ENCODE data around the gene AKT3. TPM values are rescaled to one million over a fixed set of nuclear protein-coding genes. Genes with fewer than 3 reads are reported as not detected.

AKT3 gene
- total and polyA plus RNA-seq, 2 donors (not counting 1 experiment from before 2014, with no cell fraction given), result 37.8 to 42.0 TPM

DNA sequence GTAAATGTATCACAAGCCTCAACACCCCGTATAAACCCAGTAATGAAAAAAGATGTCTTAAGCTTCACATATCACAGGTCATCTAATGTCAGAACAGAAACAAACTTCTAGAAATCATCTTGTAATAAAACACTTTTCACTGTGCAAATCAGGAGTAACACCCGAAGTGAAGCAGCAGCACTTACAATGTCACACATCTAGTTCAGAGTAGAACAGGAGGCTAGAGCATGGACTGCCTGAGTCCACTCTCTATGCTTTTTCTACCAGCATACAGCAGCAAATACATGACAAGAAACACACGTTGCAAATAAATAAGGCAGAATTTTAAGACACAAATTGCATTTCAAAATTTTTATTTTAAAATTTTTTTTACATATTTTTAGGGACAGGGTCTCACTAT, 57.2 kb downstream of the AKT3 start:
- H3K4me1 ChIP-seq (ENCODE audit: control insufficient read depth, extremely low read depth, insufficient read depth, low read length), result no peaks in the 10 kb centered on the region
- H2AFZ ChIP-seq (ENCODE audit: low read length), result no peak overlapping the region
- no peak overlapping the region for H3K4me3 ChIP-seq (replicated peaks in 1 of 4; ENCODE audit: control extremely low read depth in 1 of 4, insufficient read depth in 1 of 4, low read depth in 3 of 4, low read length in 4 of 4)
- no peaks in the 10 kb centered on the region for H3K79me2 ChIP-seq (ENCODE audit: control insufficient read depth, insufficient read depth, low read length)
- H3K27ac ChIP-seq (ENCODE audit: insufficient read depth, low read length), result no peak overlapping the region
- no peaks in the 10 kb centered on the region for H3K9me3 ChIP-seq (ENCODE audit: control insufficient read depth, insufficient read depth, low read depth, low read length)
- H4K20me1 ChIP-seq (ENCODE audit: control insufficient read depth, extremely low read depth, insufficient read depth, low read length), result no peaks in the 10 kb centered on the region
- TF ChIP-seq, protein P1, sequence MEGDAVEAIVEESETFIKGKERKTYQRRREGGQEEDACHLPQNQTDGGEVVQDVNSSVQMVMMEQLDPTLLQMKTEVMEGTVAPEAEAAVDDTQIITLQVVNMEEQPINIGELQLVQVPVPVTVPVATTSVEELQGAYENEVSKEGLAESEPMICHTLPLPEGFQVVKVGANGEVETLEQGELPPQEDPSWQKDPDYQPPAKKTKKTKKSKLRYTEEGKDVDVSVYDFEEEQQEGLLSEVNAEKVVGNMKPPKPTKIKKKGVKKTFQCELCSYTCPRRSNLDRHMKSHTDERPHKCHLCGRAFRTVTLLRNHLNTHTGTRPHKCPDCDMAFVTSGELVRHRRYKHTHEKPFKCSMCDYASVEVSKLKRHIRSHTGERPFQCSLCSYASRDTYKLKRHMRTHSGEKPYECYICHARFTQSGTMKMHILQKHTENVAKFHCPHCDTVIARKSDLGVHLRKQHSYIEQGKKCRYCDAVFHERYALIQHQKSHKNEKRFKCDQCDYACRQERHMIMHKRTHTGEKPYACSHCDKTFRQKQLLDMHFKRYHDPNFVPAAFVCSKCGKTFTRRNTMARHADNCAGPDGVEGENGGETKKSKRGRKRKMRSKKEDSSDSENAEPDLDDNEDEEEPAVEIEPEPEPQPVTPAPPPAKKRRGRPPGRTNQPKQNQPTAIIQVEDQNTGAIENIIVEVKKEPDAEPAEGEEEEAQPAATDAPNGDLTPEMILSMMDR (conservative IDR thresholded peaks at IDR 0.05 in 1 of 2, IDR thresholded peaks at IDR 0.05 in 1 of 2; ENCODE audit: low read depth in 1 of 2, low read length in 2 of 2), result no peak
- TF ChIP-seq EZH2 (IDR thresholded peaks at IDR 0.05; ENCODE audit: low read length, missing control alignments), result no peak
- no peak overlapping the region for H3K9ac ChIP-seq (ENCODE audit: insufficient read depth, low read length)
- no peaks in the 10 kb centered on the region for H3K36me3 ChIP-seq (ENCODE audit: control insufficient read depth, insufficient read depth, low read length)
- DNase-seq (ENCODE audit: low read depth in 2 of 2), result no peak
- no peak overlapping the region for H3K4me2 ChIP-seq (ENCODE audit: extremely low read depth, insufficient read depth, low read length)
- no peaks in the 10 kb centered on the region for H3K27me3 ChIP-seq (ENCODE audit: control insufficient read depth, insufficient read depth, low read length)

DNA sequence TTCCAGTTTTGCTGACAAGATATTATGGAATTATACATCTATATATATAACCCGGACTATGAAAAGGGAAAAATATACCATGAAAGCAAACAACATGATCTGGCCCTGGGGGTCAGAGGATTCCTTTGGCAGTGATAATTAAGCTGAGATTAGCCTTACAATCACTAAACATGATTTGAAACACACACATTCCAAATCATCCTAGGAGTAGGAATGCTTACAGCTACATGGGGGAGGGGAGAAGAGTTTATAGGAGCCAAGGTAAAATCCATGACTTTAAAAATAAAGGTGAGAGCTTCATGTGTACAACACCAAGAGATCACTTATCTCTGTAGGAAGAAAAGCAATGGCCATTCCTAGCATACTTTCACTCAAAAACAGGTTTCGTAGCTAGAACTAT, 57.6 kb downstream of the AKT3 start:
- H3K27ac ChIP-seq (ENCODE audit: insufficient read depth, low read length), result no peak overlapping the region
- no peaks in the 10 kb centered on the region for H3K27me3 ChIP-seq (ENCODE audit: control insufficient read depth, insufficient read depth, low read length)
- H3K4me3 ChIP-seq (replicated peaks in 1 of 4; ENCODE audit: control extremely low read depth in 1 of 4, insufficient read depth in 1 of 4, low read depth in 3 of 4, low read length in 4 of 4), result no peak overlapping the region
- no peaks in the 10 kb centered on the region for H3K36me3 ChIP-seq (ENCODE audit: control insufficient read depth, insufficient read depth, low read length)
- H2AFZ ChIP-seq (ENCODE audit: low read length), result no peak overlapping the region
- H3K79me2 ChIP-seq (ENCODE audit: control insufficient read depth, insufficient read depth, low read length), result no peaks in the 10 kb centered on the region
- DNase-seq (ENCODE audit: low read depth in 2 of 2), result no peak
- no peaks in the 10 kb centered on the region for H3K9me3 ChIP-seq (ENCODE audit: control insufficient read depth, insufficient read depth, low read depth, low read length)
- H4K20me1 ChIP-seq (ENCODE audit: control insufficient read depth, extremely low read depth, insufficient read depth, low read length), result no peaks in the 10 kb centered on the region
- TF ChIP-seq EZH2 (IDR thresholded peaks at IDR 0.05; ENCODE audit: low read length, missing control alignments), result no peak
- TF ChIP-seq, protein P1 (conservative IDR thresholded peaks at IDR 0.05 in 1 of 2, IDR thresholded peaks at IDR 0.05 in 1 of 2; ENCODE audit: low read depth in 1 of 2, low read length in 2 of 2), result no peak
- no peak overlapping the region for H3K9ac ChIP-seq (ENCODE audit: insufficient read depth, low read length)
- H3K4me2 ChIP-seq (ENCODE audit: extremely low read depth, insufficient read depth, low read length), result no peak overlapping the region
- no peaks in the 10 kb centered on the region for H3K4me1 ChIP-seq (ENCODE audit: control insufficient read depth, extremely low read depth, insufficient read depth, low read length)

- Histone ChIP-seq H2AFZ (ENCODE audit: low read length) (no peak overlapping the region), H3K4me2 (ENCODE audit: extremely low read depth, insufficient read depth, low read length) (no peak overlapping the region), H3K27me3 (ENCODE audit: control insufficient read depth, insufficient read depth, low read length) (no peaks in the 10 kb centered on the region), H3K4me1 (ENCODE audit: control insufficient read depth, extremely low read depth, insufficient read depth, low read length) (peaks cover 3% of the 10 kb centered on the region), H4K20me1 (ENCODE audit: control insufficient read depth, extremely low read depth, insufficient read depth, low read length) (no peaks in the 10 kb centered on the region), H3K27ac (ENCODE audit: insufficient read depth, low read length) (no peak overlapping the region), H3K36me3 (ENCODE audit: control insufficient read depth, insufficient read depth, low read length) (no peaks in the 10 kb centered on the region), H3K79me2 (ENCODE audit: control insufficient read depth, insufficient read depth, low read length) (no peaks in the 10 kb centered on the region), H3K4me3 (replicated peaks in 1 of 4; ENCODE audit: control extremely low read depth in 1 of 4, insufficient read depth in 1 of 4, low read depth in 3 of 4, low read length in 4 of 4) (no peak overlapping the region), H3K9me3 (ENCODE audit: control insufficient read depth, insufficient read depth, low read depth, low read length) (no peaks in the 10 kb centered on the region), H3K9ac (ENCODE audit: insufficient read depth, low read length) (no peak overlapping the region)
- TF ChIP-seq, protein P1 (conservative IDR thresholded peaks at IDR 0.05 in 1 of 2, IDR thresholded peaks at IDR 0.05 in 1 of 2; ENCODE audit: low read depth in 1 of 2, low read length in 2 of 2), result no peak
- no peak for TF ChIP-seq EZH2 (IDR thresholded peaks at IDR 0.05; ENCODE audit: low read length, missing control alignments)
- DNase-seq (ENCODE audit: low read depth in 2 of 2), result peak in 1 of 2 donors; percentile 4
These were observed 58.3 kb downstream of the AKT3 start for GRCh38 chr1:243791586-243792267.

Data from fibroblast of lung (primary cell).